GM18868 (cell line): Measurements from ENCODE around the gene GPR171.
A peak's percentile ranks its signal among the peaks of the same experiment; 100 is the strongest.

Source experiments
- ATAC-seq: cut with Tn5 transposase; IDR thresholded peaks from one replicate; pipeline ENCODE4 v1.9.1; 2021; ENCODE audit warnings: mild to moderate bottlenecking, moderate library complexity; ENCODE audit not compliant: unreplicated experiment

GPR171 gene

GRCh38 chr3:151214459-151214858, 11.4 kb upstream of the GPR171 start:
- no peak for ATAC-seq

- no peak for ATAC-seq
Measured at GRCh38 chr3:151213881-151214280, 10.9 kb upstream of the GPR171 start.

- no peak for ATAC-seq
Measured at GRCh38 chr3:151213151-151213550, 10.1 kb upstream of the GPR171 start.

GRCh38 chr3:151210676-151211381, 7.8 kb upstream of the GPR171 start:
- peak; percentile 93 for ATAC-seq

- no peak for ATAC-seq
Measured at GRCh38 chr3:151209654-151210053, 6.6 kb upstream of the GPR171 start.

GRCh38 chr3:151206201-151206600, 3.2 kb upstream of the GPR171 start:
- ATAC-seq = no peak

GRCh38 chr3:151205482-151205881, 2.5 kb upstream of the GPR171 start:
- ATAC-seq = no peak

- ATAC-seq = no peak
Measured at GRCh38 chr3:151204530-151205402, 1.8 kb upstream of the GPR171 start.

GRCh38 chr3:151201051-151201730, 1.8 kb downstream of the GPR171 start:
- no peak for ATAC-seq

GRCh38 chr3:151200586-151200985, 2.4 kb downstream of the GPR171 start:
- no peak for ATAC-seq

GRCh38 chr3:151199554-151200438, 3.2 kb downstream of the GPR171 start:
- ATAC-seq = no peak

- ATAC-seq = no peak
Measured at GRCh38 chr3:151198849-151199248, 4.2 kb downstream of the GPR171 start.

- no peak for ATAC-seq
Measured at GRCh38 chr3:151197981-151198767, 4.8 kb downstream of the GPR171 start.

- no peak for ATAC-seq
Measured at GRCh38 chr3:151197228-151197627, 5.8 kb downstream of the GPR171 start.

GRCh38 chr3:151196434-151196833, 6.6 kb downstream of the GPR171 start:
- no peak for ATAC-seq

GRCh38 chr3:151195826-151196225, 7.2 kb downstream of the GPR171 start:
- no peak for ATAC-seq

GRCh38 chr3:151192545-151192944, 10.5 kb downstream of the GPR171 start:
- no peak for ATAC-seq

- no peak for ATAC-seq
Measured at GRCh38 chr3:151191095-151191494, 11.9 kb downstream of the GPR171 start.

GRCh38 chr3:151183265-151183671, 19.7 kb downstream of the GPR171 start:
- ATAC-seq = no peak
